NCI-H2196 treated with DMSO at 0.1 percent for 48 hours (cell line): ENCODE results near the gene SLCO6A1.
"Not testable (repeated sequence)": the region's sequence is repeated elsewhere in the genome, so short reads cannot be mapped to it uniquely, and the experiment has no call there.

Experiments used
- DNase-seq: peaks from one replicate; lab custom pipeline; 2025; ENCODE audit not compliant: unreplicated experiment; lab: John Stamatoyannopoulos, UW

Gene SLCO6A1

GRCh38 chr5:102498271-102499034, at the start of gene SLCO6A1:
SLCO6A1 (minus strand) TSS chr5:102499001; CDS start chr5:102498844, 157 bp downstream.
- DNase-seq, result no peak

- DNase-seq, result no peak
These were observed 48.6 kb upstream of the SLCO6A1 start for GRCh38 chr5:102547141-102548035.

- DNase-seq, result no peak
These were observed 46.4 kb upstream of the SLCO6A1 start for GRCh38 chr5:102545175-102545574.

DNA sequence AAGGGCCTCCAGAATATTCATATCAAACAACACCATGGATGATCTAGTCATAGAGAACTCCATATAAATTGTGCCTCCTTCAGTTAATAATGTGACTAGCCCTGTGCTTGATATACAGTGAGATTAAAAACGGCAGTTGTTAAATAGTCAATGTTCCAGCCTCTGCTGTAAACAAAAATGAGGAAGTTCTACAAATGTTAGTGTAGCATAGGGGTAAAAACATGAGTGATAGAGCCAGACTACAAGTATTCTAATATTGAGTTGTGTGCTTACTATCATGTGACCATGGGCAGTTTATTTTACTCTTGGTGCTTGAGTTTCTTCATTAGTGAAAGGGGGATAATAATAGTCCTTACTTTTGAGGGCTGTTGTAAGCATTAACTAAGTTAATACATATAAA, 43.3 kb upstream of the SLCO6A1 start:
- DNase-seq, result no peak

DNA sequence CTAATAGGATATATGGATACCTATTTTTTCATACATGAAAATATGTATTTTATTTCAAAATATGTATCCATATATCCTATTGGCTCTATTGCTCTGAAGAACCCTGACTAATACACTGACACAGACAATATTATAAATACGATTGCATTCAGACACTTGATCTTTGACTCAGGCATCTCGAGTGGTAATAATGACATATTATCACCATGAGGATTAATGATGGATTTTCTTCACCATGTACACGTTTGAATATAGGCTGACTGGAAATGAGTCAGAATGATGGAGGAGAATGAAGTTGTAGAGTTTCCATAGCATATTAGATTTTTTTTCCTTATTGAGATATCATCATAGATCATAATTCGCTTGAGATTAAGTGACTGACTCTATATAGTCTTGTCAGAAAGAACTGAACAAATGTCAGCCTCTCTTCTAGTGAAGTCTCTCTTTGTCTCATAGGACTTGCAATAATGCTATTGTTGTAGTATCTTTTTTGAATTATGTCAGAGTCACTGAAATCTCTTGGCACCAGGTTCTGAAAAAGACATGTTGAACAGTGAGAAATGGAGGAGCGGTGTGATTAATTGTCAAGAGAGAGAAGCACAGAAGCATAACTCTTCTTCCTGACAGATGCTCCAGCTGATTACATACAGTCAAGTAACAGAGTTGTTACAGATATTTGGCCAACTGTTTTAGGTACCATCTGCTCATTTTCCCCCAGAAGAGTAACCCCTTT, 41.4 kb upstream of the SLCO6A1 start:
- DNase-seq, result no peak

- no peak for DNase-seq
These were observed 40.8 kb upstream of the SLCO6A1 start for GRCh38 chr5:102539562-102539961.

- no peak for DNase-seq
These were observed 38.2 kb upstream of the SLCO6A1 start for GRCh38 chr5:102537011-102537410.

DNA sequence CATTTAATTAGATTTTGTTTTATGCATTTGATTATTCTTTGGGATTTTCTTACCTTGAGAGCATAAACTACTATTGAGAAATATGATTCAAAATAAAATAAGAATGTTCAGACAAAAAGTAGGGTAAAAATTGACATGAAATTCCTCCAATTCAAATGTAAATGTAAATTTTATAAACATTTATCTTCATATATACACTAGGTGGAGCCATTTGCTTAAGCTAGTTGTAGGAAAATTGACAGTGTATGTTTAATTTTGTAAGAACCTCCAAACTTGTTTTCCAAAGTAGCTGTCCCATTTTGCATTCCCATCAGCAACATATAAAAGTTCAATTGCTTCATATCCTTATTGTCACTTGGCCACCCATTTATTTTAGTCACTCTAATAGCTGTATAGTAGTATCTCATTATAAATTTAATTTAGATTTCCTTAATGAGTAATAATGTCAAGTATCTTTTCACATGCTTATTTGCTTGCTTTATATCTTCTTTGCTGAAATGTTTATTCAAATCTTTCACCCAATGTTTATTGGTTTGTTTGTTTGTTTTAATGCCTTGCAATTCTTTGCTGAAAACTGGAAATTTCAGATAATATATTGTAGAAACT, 37.6 kb upstream of the SLCO6A1 start:
- peak; percentile 25 for DNase-seq

DNA sequence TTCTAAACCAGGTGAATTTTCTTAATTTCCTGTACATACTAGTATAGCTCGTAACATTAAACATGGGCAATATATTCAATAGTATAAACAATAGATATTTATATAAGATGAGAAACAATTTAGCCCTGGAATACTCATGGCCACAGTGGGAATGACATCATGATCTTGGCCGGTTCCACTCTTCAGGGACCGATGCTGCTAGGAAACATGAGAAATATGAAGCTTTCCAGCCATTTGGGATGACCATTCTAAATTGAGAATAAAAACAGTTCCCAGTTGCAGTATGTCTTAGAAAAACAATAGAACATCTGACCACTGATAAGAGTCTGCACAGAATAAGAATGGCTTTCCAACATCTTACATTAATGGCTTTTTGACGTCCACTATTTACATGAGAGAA, 33.3 kb upstream of the SLCO6A1 start:
- no peak for DNase-seq

GRCh38 chr5:102531506-102531905, 32.7 kb upstream of the SLCO6A1 start:
- DNase-seq, result no peak

DNA sequence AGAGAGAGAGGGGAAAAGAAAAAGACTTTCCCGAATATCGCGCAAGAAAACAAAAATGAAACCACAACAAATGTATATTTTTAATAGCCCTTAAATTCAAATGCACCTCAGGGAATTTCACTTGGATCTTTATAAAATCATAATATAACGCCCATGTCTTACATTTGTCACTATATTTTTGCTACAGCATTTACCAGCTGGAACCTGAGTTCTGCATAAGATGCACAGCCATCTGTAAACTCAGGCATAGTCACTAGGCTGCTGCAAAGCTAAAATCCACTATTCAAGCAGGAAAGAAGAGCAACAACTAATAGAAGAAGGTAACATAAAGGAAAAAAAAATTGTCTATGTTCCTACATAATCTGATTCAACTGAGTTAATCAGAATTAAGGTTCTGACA, 30.6 kb upstream of the SLCO6A1 start:
- no peak for DNase-seq

GRCh38 chr5:102529031-102529430, 30.2 kb upstream of the SLCO6A1 start:
- DNase-seq, result no peak

DNA sequence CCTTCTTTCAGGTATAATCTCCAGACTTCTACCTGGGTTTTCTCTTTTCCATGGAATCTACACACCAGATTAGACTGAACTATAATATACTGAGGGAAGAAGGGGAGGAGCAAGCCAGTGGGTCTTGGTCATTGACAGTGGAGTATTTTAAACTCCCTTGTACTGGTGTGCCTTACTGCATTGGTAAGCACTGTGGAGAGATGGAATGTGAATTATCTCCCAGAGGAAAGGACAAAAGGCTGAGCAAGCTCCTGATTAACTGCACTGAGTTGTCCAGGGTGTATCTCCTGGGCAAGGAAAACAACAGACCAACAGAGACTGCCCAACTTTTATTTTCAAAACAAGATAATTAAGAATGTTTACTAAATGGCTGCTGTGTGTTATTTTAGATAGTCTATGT, 29.8 kb upstream of the SLCO6A1 start:
- no peak for DNase-seq

DNA sequence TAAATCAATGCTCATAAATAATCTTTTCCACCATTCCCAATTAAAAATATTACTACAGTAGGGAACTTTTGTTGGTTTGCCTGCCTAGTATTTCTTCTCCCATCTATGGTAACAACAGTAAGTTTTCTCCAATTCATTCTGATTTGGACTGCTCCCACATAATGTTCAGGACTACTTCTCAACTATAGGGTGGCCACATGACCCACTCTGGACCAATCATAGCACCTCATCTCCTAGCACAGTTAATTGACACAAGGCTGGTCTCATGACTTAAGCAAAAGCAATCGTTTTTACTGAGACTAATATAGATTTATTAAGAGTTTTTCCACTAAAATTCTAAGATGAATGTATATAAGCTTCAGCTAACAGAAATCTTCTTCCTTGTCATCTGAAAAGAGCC, 28.7 kb upstream of the SLCO6A1 start:
- no peak for DNase-seq

DNA sequence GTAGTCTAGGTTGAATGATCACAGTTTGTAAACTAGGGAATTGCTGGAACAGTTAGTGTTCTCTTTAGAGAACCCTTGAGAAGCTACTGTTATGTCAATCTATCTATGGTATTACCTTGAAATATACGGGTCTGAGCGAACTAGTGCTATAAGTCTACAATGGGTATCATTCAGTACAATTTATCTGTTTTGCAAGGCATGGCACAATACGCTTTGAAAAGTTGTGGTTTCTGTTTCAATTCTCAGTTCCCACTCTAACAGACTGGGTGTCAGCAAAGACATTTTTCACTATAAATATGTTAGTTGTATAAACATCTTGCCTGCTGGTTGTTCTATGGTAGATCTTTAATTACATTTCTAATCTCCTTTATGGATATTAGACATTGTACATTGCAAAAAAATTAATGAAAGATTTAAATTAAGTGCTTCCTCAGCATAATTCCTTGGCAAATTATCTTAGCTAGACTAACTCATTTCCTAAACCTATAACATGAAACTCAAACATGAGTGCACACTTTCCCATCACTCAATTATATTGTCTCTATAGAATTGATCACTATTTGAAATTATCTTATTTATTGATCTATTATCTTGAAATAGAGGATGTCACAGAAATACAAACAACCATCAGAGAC, 24.9 kb upstream of the SLCO6A1 start:
- DNase-seq, result no peak

DNA sequence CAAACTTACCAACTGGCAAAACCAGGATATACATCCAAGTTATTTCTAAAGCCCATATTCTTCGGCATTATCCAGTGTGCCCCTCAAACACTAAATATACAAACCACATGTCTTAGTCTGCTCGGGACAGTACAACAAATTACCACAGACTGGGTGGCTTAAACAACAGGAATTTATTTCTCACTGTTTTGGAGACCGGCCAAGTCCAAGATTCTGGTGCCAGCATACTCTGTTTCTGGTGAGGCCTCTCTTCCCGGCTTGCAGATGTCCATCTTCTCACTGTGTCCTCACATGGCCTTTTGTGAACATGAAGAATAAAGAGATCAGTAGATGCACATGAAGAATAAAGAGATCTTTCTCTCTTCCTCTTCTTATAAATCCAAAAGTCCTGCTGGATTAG, 12.9 kb upstream of the SLCO6A1 start:
- DNase-seq, result no peak

- not testable (repeated sequence) for DNase-seq
These were observed 7.4 kb downstream of the SLCO6A1 start for GRCh38 chr5:102491261-102491914.

GRCh38 chr5:102483736-102484135, 15.1 kb downstream of the SLCO6A1 start:
- DNase-seq, result no peak

DNA sequence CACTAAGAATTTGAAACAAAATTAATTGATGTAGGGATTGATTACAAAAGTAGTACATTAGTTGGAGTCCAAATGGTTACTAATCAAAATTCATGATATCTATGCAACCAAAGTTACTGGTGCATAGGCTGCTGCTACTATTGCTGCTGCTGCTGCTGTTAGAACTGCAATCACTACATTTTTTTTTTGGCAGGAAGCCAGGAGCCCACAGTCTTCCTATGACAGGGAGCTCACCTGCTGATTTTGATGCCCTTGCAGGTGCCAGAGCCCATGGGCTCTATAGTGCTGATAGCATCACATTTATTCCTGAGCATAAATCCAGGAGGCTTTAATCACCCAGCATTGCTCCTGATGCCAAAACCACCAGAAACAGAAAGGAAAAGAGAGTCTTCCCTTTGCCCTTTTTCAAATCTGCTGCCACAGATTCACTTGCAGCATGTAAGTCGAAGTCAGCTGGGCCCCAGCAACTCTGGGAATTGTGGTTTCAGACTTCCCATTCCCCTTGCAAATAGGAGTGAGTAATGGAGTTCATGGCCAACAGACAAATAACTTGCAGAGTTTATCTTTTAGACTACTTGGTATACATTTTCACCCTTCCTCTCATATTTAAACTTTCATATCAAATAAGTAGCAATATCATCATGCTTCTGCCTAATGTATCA, 17.6 kb downstream of the SLCO6A1 start:
- no peak for DNase-seq

DNA sequence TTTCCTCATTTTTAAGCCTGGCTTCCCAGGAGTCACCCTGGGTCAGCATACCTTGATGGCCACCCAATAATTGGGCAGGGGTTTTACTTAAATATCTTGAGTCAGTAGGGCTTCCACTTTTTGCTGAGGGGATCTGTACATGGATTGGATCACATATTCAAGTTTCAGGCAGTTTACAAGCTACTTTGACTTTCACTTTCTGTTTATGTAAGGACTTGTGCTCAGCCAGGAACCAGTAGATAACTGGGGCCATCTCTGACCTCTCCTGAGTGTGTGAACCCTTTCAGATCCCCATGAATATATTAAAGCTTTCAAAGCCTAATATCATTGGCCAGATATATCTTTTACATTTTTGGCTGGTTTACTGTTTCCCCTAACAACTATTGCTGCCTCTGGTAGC, 45.1 kb downstream of the SLCO6A1 start:
- no peak for DNase-seq
